T-helper 1 cell treated with Interleukin-12 subunit alpha and Interleukin-12 subunit beta and Interleukin-4 antibody, amounts not matched to agents 30 ng/mL and 1 ng/mL, for 36 hours (primary cell): ENCODE measurements around the gene DBH. TPM values are rescaled to one million over a fixed set of nuclear protein-coding genes. Genes with fewer than 3 reads are reported as not detected.

Source experiments
- intact Hi-C: fragments of 100-400 bp; cut with micrococcal nuclease; formaldehyde crosslinking; loops from one replicate; pipeline ENCODE4 v1.15.1; 2024
- total RNA-seq: library from RNA; stranded (reverse); gene quantifications from 2 replicates; pipeline ENCODE4 v1.2.3, GENCODE V29; 2022

DBH gene
- total RNA-seq, 1 donor from 2014 or later = 0.05 TPM

- intact Hi-C loops = no loop called here
Measured at GRCh38 chr9:133693703-133694529, 57.8 kb downstream of the DBH start.

GRCh38 chr9:133694686-133695085, 58.5 kb downstream of the DBH start:
- intact Hi-C loops = no loop called here

- intact Hi-C loops = no loop called here
Measured at GRCh38 chr9:133696071-133696472, 59.9 kb downstream of the DBH start.

DNA sequence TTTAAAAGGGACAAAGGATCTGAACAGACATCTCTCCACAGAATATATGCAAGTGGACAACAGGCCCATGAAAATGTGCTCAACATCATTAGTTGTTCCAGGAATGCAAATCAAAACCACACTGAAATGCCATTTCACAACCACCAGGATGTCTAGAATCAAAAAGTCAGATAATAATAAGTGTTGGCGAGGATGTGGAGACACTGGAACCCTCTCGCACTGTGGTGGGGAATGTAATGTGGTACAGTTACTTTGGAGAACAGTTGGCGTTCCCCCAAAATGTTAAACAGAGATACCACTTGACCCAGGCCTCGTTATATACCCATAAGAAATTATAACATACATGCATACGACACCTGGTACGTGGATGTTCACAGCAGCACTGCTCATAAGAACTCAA, 63.4 kb downstream of the DBH start:
- intact Hi-C loops = no loop called here

GRCh38 chr9:133700819-133701320, 64.7 kb downstream of the DBH start:
- intact Hi-C loops = loop anchor here (1.0 kb wide), 1 partner anchor 24 kb away; no protein-coding TSS in a partner anchor

GRCh38 chr9:133701321-133701980, 65.3 kb downstream of the DBH start:
- intact Hi-C loops = loop anchor here (1.0 kb wide), 1 partner anchor 24 kb away; no protein-coding TSS in a partner anchor

DNA sequence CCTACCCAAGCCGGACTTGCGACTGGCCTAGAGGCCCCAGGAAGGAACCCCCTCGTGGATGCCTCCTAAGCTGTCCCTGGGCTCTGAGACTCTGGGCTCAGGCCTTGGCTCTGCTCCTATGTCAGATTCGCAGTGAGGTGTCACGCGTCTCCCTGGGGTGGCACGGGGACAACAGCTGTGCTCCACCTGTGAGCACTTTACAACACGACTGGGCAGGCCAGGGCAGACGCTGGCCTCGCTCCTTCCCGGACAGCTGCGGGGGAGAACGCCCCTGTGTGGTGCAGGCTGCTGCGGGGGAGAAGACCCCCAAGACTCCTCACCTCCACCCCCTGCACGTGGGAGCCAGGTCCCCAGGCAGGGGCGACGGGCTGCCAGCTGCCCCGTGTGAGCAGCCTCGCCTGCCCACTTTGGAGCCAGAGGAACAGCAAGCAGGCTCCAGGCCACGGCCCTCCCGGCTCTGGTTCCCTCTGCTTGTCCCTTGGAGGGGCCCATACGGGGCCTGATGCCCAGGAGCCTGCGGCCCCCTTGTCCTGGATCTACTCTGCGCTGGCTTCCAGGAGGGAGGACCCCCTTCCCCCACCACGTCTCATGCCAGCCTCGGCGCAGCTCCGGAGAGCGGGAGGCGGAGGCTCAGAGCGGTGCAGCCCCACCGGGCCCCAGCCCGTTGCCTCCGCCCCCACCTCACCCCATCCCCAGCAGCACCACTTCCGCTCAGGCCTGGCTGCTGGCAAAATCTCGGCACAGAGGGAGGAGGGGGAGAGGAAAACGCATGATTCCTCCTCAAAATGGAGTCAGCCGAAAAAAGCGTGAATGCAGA, 66.0 kb downstream of the DBH start:
- intact Hi-C loops = loop anchor here (1.0 kb wide), 1 partner anchor 25 kb away; no protein-coding TSS in a partner anchor

GRCh38 chr9:133702798-133703590, 66.8 kb downstream of the DBH start:
- intact Hi-C loops = no loop called here

GRCh38 chr9:133703591-133704399, 67.6 kb downstream of the DBH start:
- intact Hi-C loops = no loop called here

GRCh38 chr9:133704711-133705181, 68.6 kb downstream of the DBH start:
- intact Hi-C loops = no loop called here

DNA sequence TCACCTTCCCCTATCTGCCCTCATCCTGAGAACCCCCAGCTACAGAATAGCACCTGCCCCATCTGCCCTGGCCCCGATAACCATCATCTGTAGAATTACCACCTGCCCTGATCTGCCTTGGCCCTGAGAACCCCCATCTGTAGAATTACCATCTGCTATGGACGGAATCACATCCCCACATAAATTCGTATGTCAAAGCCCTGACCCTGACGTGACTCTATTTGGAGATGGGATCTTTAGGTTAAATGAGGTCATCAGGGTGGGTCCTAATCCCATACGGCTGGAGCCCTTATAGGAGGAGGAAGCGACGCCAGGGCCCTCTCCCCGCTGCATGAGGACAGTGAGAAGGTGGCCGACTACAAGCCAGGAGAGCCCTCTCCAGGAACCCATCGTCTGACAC, 69.4 kb downstream of the DBH start:
- intact Hi-C loops = no loop called here

DNA sequence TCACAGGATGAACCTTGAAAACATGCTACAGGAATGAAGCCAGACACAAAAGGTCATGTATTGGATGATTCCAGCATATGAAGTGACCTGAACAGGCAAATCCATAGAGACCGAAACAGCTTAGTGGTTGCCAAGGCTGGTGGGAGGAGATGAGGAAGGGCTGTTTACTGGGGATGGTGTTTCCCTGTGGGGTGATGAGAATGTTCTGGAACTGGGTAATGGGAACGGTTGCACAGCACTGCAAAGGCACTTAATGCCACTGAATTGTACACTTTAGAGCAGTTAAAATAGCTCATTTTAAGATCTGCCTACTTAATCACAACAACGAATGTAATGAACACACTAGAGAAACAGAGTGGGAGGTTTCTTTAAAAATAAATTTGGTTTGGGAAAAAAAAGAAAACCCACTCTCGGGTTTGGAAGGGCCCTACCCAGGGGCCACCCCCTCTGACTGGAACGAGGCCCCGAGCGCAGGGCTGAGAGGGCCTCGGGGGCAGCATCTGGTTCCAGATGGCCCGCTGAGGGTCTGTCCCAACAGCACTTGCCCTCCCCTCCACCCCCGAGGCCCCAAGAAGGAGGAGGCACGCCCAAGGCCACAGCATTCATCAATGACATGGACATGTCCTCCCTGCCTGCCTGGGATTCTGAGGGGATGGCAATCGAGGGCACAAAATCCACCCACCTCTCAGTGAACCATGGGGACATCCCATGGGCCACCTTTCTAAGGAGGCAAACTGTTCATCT, 70.3 kb downstream of the DBH start:
- intact Hi-C loops = no loop called here

DNA sequence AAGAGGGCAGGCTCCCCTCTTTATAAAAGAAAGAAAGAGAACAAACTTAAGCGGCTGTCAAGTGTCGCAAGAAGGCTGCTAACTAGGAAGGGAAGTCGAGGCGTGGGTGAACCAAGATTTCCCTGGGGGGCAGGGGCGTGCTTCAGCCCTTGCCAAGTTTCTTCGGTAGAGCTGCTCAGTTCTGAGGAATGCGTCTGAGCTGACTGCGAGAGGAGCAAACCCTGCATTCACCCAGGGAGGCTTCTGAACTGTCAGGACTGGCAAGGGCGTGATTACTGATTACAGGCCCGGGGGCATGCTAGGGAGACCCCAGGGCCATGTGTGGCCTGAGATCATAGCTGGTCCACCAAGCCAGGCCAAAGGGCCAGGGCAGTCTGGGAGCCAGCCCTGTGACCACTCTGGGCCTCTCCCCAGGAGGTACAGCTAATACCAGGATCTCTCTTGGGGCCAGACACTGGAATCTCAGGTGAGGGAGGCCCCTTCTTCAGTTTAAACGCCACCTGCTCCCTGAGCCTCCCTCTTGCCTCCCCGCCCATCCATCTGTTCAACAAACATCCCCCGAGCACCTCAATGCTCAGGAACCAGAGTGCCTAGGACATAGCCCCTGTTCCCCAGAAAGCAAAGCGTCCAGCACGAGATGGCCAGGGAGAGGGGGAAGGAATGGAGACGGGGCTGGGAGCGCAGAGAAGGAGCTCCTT, 71.1 kb downstream of the DBH start:
- intact Hi-C loops = no loop called here

GRCh38 chr9:133707763-133708245, 71.6 kb downstream of the DBH start:
- intact Hi-C loops = no loop called here

GRCh38 chr9:133708246-133709014, 72.3 kb downstream of the DBH start:
- intact Hi-C loops = no loop called here
